ENCODE results near the gene PDZRN4. TPM values are rescaled to one million over a fixed set of nuclear protein-coding genes. Genes with fewer than 3 reads are reported as not detected.

PDZRN4 gene
- polyA plus RNA-seq, 1 donor from 2014 or later = 46.7 TPM

GRCh38 chr12:41528874-41529273 is 340.8 kb downstream of the PDZRN4 start:
- Histone ChIP-seq H3K9me2 (ENCODE audit: insufficient read depth, low read length) (no peaks in the 10 kb centered on the region), H3K79me2 (replicated peaks; ENCODE audit: insufficient read depth, low read length) (no peaks in the 10 kb centered on the region), H3K9me3 (ENCODE audit: low read length) (no peaks in the 10 kb centered on the region), H3K27ac (ENCODE audit: low read length) (peak overlapping the region; percentile 25), H2AFZ (ENCODE audit: low read depth, low read length) (no peak overlapping the region), H3K27me3 (ENCODE audit: insufficient read depth, low read depth, low read length) (no peaks in the 10 kb centered on the region), H3K9ac (ENCODE audit: low read length) (no peak overlapping the region), H3F3A (ENCODE audit: insufficient read depth, low read length, poor library complexity, severe bottlenecking) (no peaks in the 10 kb centered on the region), H3K4me3 (ENCODE audit: low read length) (no peak overlapping the region), H3K4me2 (ENCODE audit: low read length) (no peak overlapping the region), H4K20me1 (ENCODE audit: insufficient read depth) (no peaks in the 10 kb centered on the region), H3K36me3 (ENCODE audit: insufficient read depth, low read length) (no peaks in the 10 kb centered on the region)
- TF ChIP-seq EP300 (conservative IDR thresholded peaks at IDR 0.05; ENCODE audit: poor library complexity, severe bottlenecking) = peak; percentile 16
- TF ChIP-seq, protein P1, sequence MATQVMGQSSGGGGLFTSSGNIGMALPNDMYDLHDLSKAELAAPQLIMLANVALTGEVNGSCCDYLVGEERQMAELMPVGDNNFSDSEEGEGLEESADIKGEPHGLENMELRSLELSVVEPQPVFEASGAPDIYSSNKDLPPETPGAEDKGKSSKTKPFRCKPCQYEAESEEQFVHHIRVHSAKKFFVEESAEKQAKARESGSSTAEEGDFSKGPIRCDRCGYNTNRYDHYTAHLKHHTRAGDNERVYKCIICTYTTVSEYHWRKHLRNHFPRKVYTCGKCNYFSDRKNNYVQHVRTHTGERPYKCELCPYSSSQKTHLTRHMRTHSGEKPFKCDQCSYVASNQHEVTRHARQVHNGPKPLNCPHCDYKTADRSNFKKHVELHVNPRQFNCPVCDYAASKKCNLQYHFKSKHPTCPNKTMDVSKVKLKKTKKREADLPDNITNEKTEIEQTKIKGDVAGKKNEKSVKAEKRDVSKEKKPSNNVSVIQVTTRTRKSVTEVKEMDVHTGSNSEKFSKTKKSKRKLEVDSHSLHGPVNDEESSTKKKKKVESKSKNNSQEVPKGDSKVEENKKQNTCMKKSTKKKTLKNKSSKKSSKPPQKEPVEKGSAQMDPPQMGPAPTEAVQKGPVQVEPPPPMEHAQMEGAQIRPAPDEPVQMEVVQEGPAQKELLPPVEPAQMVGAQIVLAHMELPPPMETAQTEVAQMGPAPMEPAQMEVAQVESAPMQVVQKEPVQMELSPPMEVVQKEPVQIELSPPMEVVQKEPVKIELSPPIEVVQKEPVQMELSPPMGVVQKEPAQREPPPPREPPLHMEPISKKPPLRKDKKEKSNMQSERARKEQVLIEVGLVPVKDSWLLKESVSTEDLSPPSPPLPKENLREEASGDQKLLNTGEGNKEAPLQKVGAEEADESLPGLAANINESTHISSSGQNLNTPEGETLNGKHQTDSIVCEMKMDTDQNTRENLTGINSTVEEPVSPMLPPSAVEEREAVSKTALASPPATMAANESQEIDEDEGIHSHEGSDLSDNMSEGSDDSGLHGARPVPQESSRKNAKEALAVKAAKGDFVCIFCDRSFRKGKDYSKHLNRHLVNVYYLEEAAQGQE (IDR thresholded peaks at IDR 0.05; ENCODE audit: borderline replicate concordance) = peak; percentile 89
- no peak for TF ChIP-seq TAF1 (IDR thresholded peaks at IDR 0.05; ENCODE audit: low read depth)
- TF ChIP-seq RAD21 (conservative IDR thresholded peaks at IDR 0.05) = no peak
- TF ChIP-seq EZH2 (IDR thresholded peaks at IDR 0.05; ENCODE audit: borderline replicate concordance, insufficient read depth, low read length, poor library complexity, severe bottlenecking) = no peak
- peak; percentile 43 for TF ChIP-seq POLR2AphosphoS5 (IDR thresholded peaks at IDR 0.05)
- TF ChIP-seq SMC3 (conservative IDR thresholded peaks at IDR 0.05; ENCODE audit: poor library complexity) = no peak
- TF ChIP-seq MXI1 (conservative IDR thresholded peaks at IDR 0.05; ENCODE audit: poor library complexity, severe bottlenecking) = no peak
- TF ChIP-seq, protein P2, sequence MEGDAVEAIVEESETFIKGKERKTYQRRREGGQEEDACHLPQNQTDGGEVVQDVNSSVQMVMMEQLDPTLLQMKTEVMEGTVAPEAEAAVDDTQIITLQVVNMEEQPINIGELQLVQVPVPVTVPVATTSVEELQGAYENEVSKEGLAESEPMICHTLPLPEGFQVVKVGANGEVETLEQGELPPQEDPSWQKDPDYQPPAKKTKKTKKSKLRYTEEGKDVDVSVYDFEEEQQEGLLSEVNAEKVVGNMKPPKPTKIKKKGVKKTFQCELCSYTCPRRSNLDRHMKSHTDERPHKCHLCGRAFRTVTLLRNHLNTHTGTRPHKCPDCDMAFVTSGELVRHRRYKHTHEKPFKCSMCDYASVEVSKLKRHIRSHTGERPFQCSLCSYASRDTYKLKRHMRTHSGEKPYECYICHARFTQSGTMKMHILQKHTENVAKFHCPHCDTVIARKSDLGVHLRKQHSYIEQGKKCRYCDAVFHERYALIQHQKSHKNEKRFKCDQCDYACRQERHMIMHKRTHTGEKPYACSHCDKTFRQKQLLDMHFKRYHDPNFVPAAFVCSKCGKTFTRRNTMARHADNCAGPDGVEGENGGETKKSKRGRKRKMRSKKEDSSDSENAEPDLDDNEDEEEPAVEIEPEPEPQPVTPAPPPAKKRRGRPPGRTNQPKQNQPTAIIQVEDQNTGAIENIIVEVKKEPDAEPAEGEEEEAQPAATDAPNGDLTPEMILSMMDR (IDR thresholded peaks at IDR 0.05; ENCODE audit: poor library complexity, severe bottlenecking) = no peak

DNA sequence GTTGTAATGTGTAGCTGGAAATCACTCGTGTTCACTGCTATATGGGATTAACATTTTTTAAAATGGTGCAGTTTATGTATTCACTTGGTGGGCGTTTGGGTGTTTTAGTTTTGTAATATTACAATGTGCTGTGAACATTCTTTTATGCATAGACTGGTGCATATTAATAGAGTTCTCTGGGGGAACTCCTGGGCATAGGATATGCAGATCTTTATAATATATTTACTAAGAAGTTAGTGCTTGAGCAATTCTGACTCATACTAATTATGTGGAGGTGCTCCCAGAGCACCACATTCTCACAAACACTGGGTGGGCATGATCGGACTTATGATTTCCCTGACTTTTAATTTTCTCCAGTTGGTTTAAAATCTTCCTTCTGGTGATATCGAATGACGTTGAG is 342.3 kb downstream of the PDZRN4 start:
- no peaks in the 10 kb centered on the region for H3K79me2 ChIP-seq (replicated peaks; ENCODE audit: insufficient read depth, low read length)
- TF ChIP-seq EZH2 (IDR thresholded peaks at IDR 0.05; ENCODE audit: borderline replicate concordance, insufficient read depth, low read length, poor library complexity, severe bottlenecking) (no peak), TAF1 (IDR thresholded peaks at IDR 0.05; ENCODE audit: low read depth) (no peak), MXI1 (conservative IDR thresholded peaks at IDR 0.05; ENCODE audit: poor library complexity, severe bottlenecking) (no peak), RAD21 (conservative IDR thresholded peaks at IDR 0.05) (no peak), EP300 (conservative IDR thresholded peaks at IDR 0.05; ENCODE audit: poor library complexity, severe bottlenecking) (no peak), SMC3 (conservative IDR thresholded peaks at IDR 0.05; ENCODE audit: poor library complexity) (no peak), POLR2AphosphoS5 (IDR thresholded peaks at IDR 0.05) (no peak)
- TF ChIP-seq, protein P1 (IDR thresholded peaks at IDR 0.05; ENCODE audit: borderline replicate concordance) = no peak
- TF ChIP-seq, protein P2 (IDR thresholded peaks at IDR 0.05; ENCODE audit: poor library complexity, severe bottlenecking) = no peak
- no peaks in the 10 kb centered on the region for H3K9me3 ChIP-seq (ENCODE audit: low read length)
- no peaks in the 10 kb centered on the region for H3K9me2 ChIP-seq (ENCODE audit: insufficient read depth, low read length)
- H3K27ac ChIP-seq (ENCODE audit: low read length) = no peak overlapping the region
- H3K9ac ChIP-seq (ENCODE audit: low read length) = no peak overlapping the region
- no peaks in the 10 kb centered on the region for H4K20me1 ChIP-seq (ENCODE audit: insufficient read depth)
- H3F3A ChIP-seq (ENCODE audit: insufficient read depth, low read length, poor library complexity, severe bottlenecking) = no peaks in the 10 kb centered on the region
- no peak overlapping the region for H3K4me3 ChIP-seq (ENCODE audit: low read length)
- no peaks in the 10 kb centered on the region for H3K27me3 ChIP-seq (ENCODE audit: insufficient read depth, low read depth, low read length)
- H2AFZ ChIP-seq (ENCODE audit: low read depth, low read length) = no peak overlapping the region
- no peaks in the 10 kb centered on the region for H3K36me3 ChIP-seq (ENCODE audit: insufficient read depth, low read length)
- no peak overlapping the region for H3K4me2 ChIP-seq (ENCODE audit: low read length)
